Trophoblast cell (in vitro differentiated cells and primary cell): ENCODE measurements around the gene ARFIP1.

Source experiments
- DNase-seq, 2 donors: peaks; one replicate each; pipeline ENCODE4 v3.0.0-alpha.2; 2016
- H2AFZ ChIP-seq: 2 replicates; pipeline ENCODE4 v1.6.1; 2013; ENCODE audit warnings: low read length, moderate library complexity, mild to moderate bottlenecking; ENCODE audit not compliant: insufficient read depth, poor library complexity
- H2AK5ac ChIP-seq: 2 replicates; pipeline ENCODE4 v1.6.1; 2013; ENCODE audit warnings: mild to moderate bottlenecking, low read length
- H2BK120ac ChIP-seq: 2 replicates; pipeline ENCODE4 v1.6.1; 2013; ENCODE audit warnings: low read length, mild to moderate bottlenecking, moderate library complexity; ENCODE audit not compliant: insufficient read depth, poor library complexity
- H2BK12ac ChIP-seq: 2 replicates; pipeline ENCODE4 v1.6.1; 2013; ENCODE audit warnings: mild to moderate bottlenecking, low read length, moderate library complexity
- H2BK5ac ChIP-seq: 2 replicates; pipeline ENCODE4 v1.6.1; 2013; ENCODE audit warnings: low read length, low read depth, moderate library complexity, mild to moderate bottlenecking; ENCODE audit not compliant: poor library complexity
- H3K14ac ChIP-seq: 2 replicates; pipeline ENCODE4 v1.6.1; 2013; ENCODE audit warnings: mild to moderate bottlenecking, low read length
- H3K18ac ChIP-seq: 2 replicates; pipeline ENCODE4 v1.6.1; 2013; ENCODE audit warnings: mild to moderate bottlenecking, low read length
- H3K23ac ChIP-seq: 2 replicates; pipeline ENCODE4 v1.6.1; 2013; ENCODE audit warnings: low read length
- H3K27ac ChIP-seq: 2 replicates; pipeline ENCODE4 v1.5.1; 2013; ENCODE audit warnings: low read depth, mild to moderate bottlenecking, inconsistent platforms, low read length, moderate library complexity
- H3K27me3 ChIP-seq: 2 replicates; pipeline ENCODE4 v1.6.1; 2013; ENCODE audit warnings: inconsistent platforms, mild to moderate bottlenecking, low read length, moderate library complexity; ENCODE audit not compliant: insufficient read depth
- H3K36me3 ChIP-seq, 2 experiments: 1 replicate in 1 of 2; 2 replicates in 1 of 2; pipeline ENCODE4 v1.6.1; 2013; ENCODE audit warnings: low read length in 2 of 2, mild to moderate bottlenecking in 2 of 2, moderate library complexity in 1 of 2; ENCODE audit not compliant: insufficient read depth in 2 of 2, control insufficient read depth in 1 of 2
- H3K4ac ChIP-seq: 2 replicates; pipeline ENCODE4 v1.6.1; 2013; ENCODE audit warnings: low read depth, mild to moderate bottlenecking, low read length, moderate library complexity
- H3K4me1 ChIP-seq, 2 experiments: 1 replicate in 1 of 2; 2 replicates in 1 of 2; pipeline ENCODE4 v1.6.1; 2013; ENCODE audit warnings: low read length in 2 of 2, mild to moderate bottlenecking in 2 of 2, moderate library complexity in 1 of 2; ENCODE audit not compliant: insufficient read depth in 2 of 2, control insufficient read depth in 1 of 2
- H3K4me2 ChIP-seq: 2 replicates; pipeline ENCODE4 v1.6.1; 2013; ENCODE audit warnings: inconsistent platforms, mild to moderate bottlenecking, low read length, moderate library complexity
- H3K4me3 ChIP-seq: 2 replicates; pipeline ENCODE4 v1.5.1; 2013; ENCODE audit warnings: mild to moderate bottlenecking, low read depth, low read length, inconsistent platforms
- H3K79me1 ChIP-seq: one replicate; pipeline ENCODE4 v1.6.1; 2013; ENCODE audit warnings: low read length
- H3K79me2 ChIP-seq: 2 replicates; pipeline ENCODE4 v1.6.1; 2013; ENCODE audit warnings: low read length, mild to moderate bottlenecking; ENCODE audit not compliant: control insufficient read depth, insufficient read depth, poor library complexity
- H3K9ac ChIP-seq: 2 replicates; pipeline ENCODE4 v1.6.1; 2013; ENCODE audit warnings: mild to moderate bottlenecking, low read length
- H3K9me3 ChIP-seq: 2 replicates; pipeline ENCODE4 v1.6.1; 2013; ENCODE audit warnings: low read depth, mild to moderate bottlenecking, control low read depth, inconsistent platforms, low read length; ENCODE audit not compliant: insufficient read depth
- H4K12ac ChIP-seq: 2 replicates; pipeline ENCODE4 v1.6.1; 2013; ENCODE audit warnings: low read depth, mild to moderate bottlenecking, low read length, moderate library complexity
- H4K8ac ChIP-seq: 2 replicates; pipeline ENCODE4 v1.6.1; 2013; ENCODE audit warnings: low read depth, mild to moderate bottlenecking, low read length, moderate library complexity
- H4K91ac ChIP-seq: one replicate; pipeline ENCODE4 v1.6.1; 2013; ENCODE audit warnings: low read depth, mild to moderate bottlenecking, low read length, moderate library complexity
- WGBS: extraction: QIAGEN DNeasy Blood & Tissue Kit; methylation state at CpG from one replicate; pipeline ENCODE4 v1.1.7; 2013; ENCODE audit warnings: missing lambda C conversion rate; ENCODE audit not compliant: insufficient read length, insufficient coverage; ENCODE audit errors: extremely low coverage; 5-methylcytosine and 5-hydroxymethylcytosine counted together

Gene ARFIP1

GRCh38 chr4:152960082-152960481 lies 180.3 kb downstream of the ARFIP1 start:
- no peak for DNase-seq
- H3K4ac ChIP-seq, result no peak overlapping the region
- H2BK120ac ChIP-seq, result no peak overlapping the region
- no peak overlapping the region for H2BK12ac ChIP-seq
- H3K4me3 ChIP-seq, result no peak overlapping the region
- H3K79me1 ChIP-seq, result no peaks in the 10 kb centered on the region
- H3K18ac ChIP-seq, result no peak overlapping the region
- H3K23ac ChIP-seq, result no peak overlapping the region
- H4K12ac ChIP-seq, result no peak overlapping the region
- H3K14ac ChIP-seq, result no peak overlapping the region
- H3K79me2 ChIP-seq, result no peaks in the 10 kb centered on the region
- H3K27ac ChIP-seq, result no peak overlapping the region
- no peak overlapping the region for H3K4me2 ChIP-seq
- H2AK5ac ChIP-seq, result no peak overlapping the region
- H3K9ac ChIP-seq, result no peak overlapping the region
- H2AFZ ChIP-seq, result no peak overlapping the region
- no peak overlapping the region for H2BK5ac ChIP-seq
- no peak overlapping the region for H4K8ac ChIP-seq
- no peaks in the 10 kb centered on the region for H3K27me3 ChIP-seq
- no peak overlapping the region for H4K91ac ChIP-seq
- peaks cover 0 to 8% of the 10 kb centered on the region in 2 experiments for H3K4me1 ChIP-seq
- WGBS, result no CpG with 5 or more reads among the region's 3 CpGs
- H3K36me3 ChIP-seq, result peaks cover 22 to 30% of the 10 kb centered on the region in 2 experiments
- no peaks in the 10 kb centered on the region for H3K9me3 ChIP-seq

GRCh38 chr4:152961014-152961772 lies 181.4 kb downstream of the ARFIP1 start:
- no peak overlapping the region for H2AK5ac ChIP-seq

GRCh38 chr4:152961773-152962115 lies 182.0 kb downstream of the ARFIP1 start:
- Histone ChIP-seq H2AK5ac (no peak overlapping the region), H3K4me3 (no peak overlapping the region), H2AFZ (no peak overlapping the region), H3K4me2 (no peak overlapping the region), H3K9ac (no peak overlapping the region), H3K9me3 (no peaks in the 10 kb centered on the region), H3K14ac (no peak overlapping the region), H3K27ac (no peak overlapping the region), H3K79me1 (no peaks in the 10 kb centered on the region), H3K36me3 (peaks cover 18 to 25% of the 10 kb centered on the region in 2 experiments), H3K79me2 (no peaks in the 10 kb centered on the region), H3K4ac (no peak overlapping the region), H4K8ac (no peak overlapping the region), H3K27me3 (no peaks in the 10 kb centered on the region), H3K18ac (no peak overlapping the region), H3K23ac (no peak overlapping the region), H4K12ac (no peak overlapping the region), H2BK120ac (no peak overlapping the region), H2BK5ac (no peak overlapping the region), H4K91ac (no peak overlapping the region), H3K4me1 (peaks cover 0 to 8% of the 10 kb centered on the region in 2 experiments), H2BK12ac (no peak overlapping the region)
- no peak for DNase-seq
- no CpG with 5 or more reads among the region's 1 CpG for whole genome bisulfite sequencing

More at GRCh38 chr4:152961014-152961772, 181.4 kb downstream of the ARFIP1 start:
- peaks cover 19 to 29% of the 10 kb centered on the region in 2 experiments for H3K36me3 ChIP-seq
- H2BK120ac ChIP-seq, result no peak overlapping the region
- H3K27me3 ChIP-seq, result no peaks in the 10 kb centered on the region
- WGBS, result no CpG with 5 or more reads among the region's 14 CpGs
- H3K79me2 ChIP-seq, result no peaks in the 10 kb centered on the region
- H3K18ac ChIP-seq, result no peak overlapping the region
- no peak overlapping the region for H3K9ac ChIP-seq
- no peak overlapping the region for H4K8ac ChIP-seq
- no peak overlapping the region for H3K27ac ChIP-seq
- H3K79me1 ChIP-seq, result no peaks in the 10 kb centered on the region
- H3K4ac ChIP-seq, result no peak overlapping the region
- H3K9me3 ChIP-seq, result no peaks in the 10 kb centered on the region
- no peak overlapping the region for H2BK5ac ChIP-seq
- no peak overlapping the region for H4K12ac ChIP-seq
- peaks cover 0 to 8% of the 10 kb centered on the region in 2 experiments for H3K4me1 ChIP-seq
- H2BK12ac ChIP-seq, result no peak overlapping the region
- no peak overlapping the region for H3K4me2 ChIP-seq
- no peak overlapping the region for H3K14ac ChIP-seq
- peak in 1 of 2 donors; percentile 49 for DNase-seq
- peak overlapping the region; percentile 47 for H3K23ac ChIP-seq
- H2AFZ ChIP-seq, result no peak overlapping the region
- H3K4me3 ChIP-seq, result no peak overlapping the region
- no peak overlapping the region for H4K91ac ChIP-seq
